ENCODE measurements around the gene KRTAP4-7. TPM values are rescaled to one million over a fixed set of nuclear protein-coding genes. Genes with fewer than 3 reads are reported as not detected.
"Not testable (repeated sequence)": the region's sequence is repeated elsewhere in the genome, so short reads cannot be mapped to it uniquely, and the experiment has no call there.

Gene KRTAP4-7
- total RNA-seq (2014; rRNA removed; shearing (Covaris generic)) (not detected in 2 replicates), polyA plus RNA-seq (2016; fragmentation: Nextera tagmentation; extraction: Ambion mirVana) (not detected in 2 replicates)

DNA sequence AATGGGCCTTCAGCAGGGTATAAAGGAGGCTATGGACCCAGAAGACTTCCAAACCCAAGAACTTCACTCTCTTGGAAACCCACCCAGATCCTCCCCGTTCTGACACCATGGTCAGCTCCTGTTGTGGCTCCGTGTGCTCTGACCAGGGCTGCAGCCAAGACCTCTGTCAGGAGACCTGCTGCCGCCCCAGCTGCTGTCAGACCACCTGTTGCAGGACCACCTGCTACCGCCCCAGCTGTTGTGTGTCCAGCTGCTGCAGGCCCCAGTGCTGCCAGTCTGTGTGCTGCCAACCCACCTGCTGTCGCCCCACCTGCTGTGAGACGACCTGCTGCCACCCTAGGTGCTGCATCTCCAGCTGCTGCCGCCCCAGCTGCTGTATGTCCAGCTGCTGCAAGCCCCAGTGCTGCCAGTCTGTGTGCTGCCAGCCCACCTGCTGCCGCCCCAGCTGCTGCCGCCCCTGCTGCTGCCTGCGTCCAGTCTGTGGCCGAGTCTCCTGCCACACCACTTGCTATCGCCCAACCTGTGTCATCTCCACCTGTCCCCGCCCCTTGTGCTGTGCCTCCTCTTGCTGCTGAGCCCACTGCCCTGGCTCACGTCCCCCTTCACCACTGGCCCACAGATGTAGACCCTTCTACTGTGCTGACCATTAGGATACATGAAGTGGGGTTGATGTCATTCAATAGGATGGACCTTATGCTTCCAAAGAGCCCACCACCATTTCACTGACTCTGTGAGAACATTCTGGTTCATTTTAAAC lies at the start of gene KRTAP4-7:
Gene KRTAP4-7, plus strand, starts transcription at position 51 of the 757 bp plus-strand sequence. Its CDS starts 57 bp downstream, at position 108.
- H2AFZ ChIP-seq; H3K27me3 ChIP-seq (replicated peaks; ENCODE audit: insufficient read depth); H3K36me3 ChIP-seq (ENCODE audit: low read depth); H3K9me2 ChIP-seq (ENCODE audit: insufficient read depth); H3K9me3 ChIP-seq (ENCODE audit: low read depth); H3K9ac ChIP-seq; in situ Hi-C loops (cut with MboI); DNase-seq; H3K79me2 ChIP-seq (ENCODE audit: insufficient read depth); H4K20me1 ChIP-seq (ENCODE audit: insufficient read depth): not testable (repeated sequence)
- Histone ChIP-seq H3K4me3 (0 out of 2 replicates have a peak within 1 kb of the TSS, but pooled peaks have one; percentile 2), H3F3A (ENCODE audit: insufficient read depth) (peaks cover 20% of the 10 kb centered on the region), H3K4me2 (ENCODE audit: unreplicated experiment) (peak within 1 kb of the TSS; percentile 46), H3K4me1 (ENCODE audit: insufficient read depth) (peaks cover 20% of the 10 kb centered on the region), H3K27ac (peak within 1 kb of the TSS; percentile 57; the same call in 1 of the 2 replicates)
- 85 to 89% methylated on average over 7 to 13 of the region's 14 CpGs for WGBS, 2 experiments (ENCODE audit: low coverage in 1 of 2, low lambda C conversion rate in 2 of 2, missing lambda C conversion rate in 2 of 2)

DNA sequence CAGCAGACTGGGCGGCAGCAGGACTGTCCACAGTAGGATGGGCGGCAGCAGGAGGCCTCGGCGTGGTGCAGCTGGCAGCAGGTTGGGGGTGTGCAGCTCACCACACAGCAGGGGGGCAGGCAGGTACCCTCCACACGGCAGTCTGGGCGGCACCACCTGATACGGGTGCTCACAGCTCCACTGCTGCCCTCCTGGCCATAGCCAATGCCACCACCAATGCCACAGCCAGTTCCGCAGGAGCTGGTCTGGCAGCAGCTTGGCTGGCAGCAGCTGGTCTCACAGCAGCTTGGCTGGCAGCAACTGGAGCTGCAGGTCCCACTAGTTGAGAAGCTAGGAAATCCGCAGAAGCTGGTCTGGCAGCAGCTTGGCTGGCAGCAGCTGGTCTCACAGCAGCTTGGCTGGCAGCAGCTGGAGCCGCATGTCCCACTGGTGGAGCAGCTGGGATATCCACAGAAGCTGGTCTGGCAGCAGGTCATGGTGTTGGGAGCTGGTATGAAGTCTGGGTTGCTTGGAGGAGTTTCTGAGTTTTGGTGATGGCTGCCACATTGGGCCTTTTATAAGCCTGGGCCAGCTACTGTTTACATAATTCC lies 49.5 kb upstream of the KRTAP4-7 start, which contains the start of gene KRTAP1-3:
Gene KRTAP1-3, minus strand, starts transcription at position 529 of the 590 bp plus-strand sequence. Its CDS starts 53 bp downstream, at position 476.
- DNase-seq; H2AFZ ChIP-seq; H3K9ac ChIP-seq; H3K27me3 ChIP-seq (replicated peaks; ENCODE audit: insufficient read depth); H3K9me2 ChIP-seq (ENCODE audit: insufficient read depth); H3K36me3 ChIP-seq (ENCODE audit: low read depth); H3K9me3 ChIP-seq (ENCODE audit: low read depth); H3K79me2 ChIP-seq (ENCODE audit: insufficient read depth); H3K27ac ChIP-seq; H3K4me3 ChIP-seq; H4K20me1 ChIP-seq (ENCODE audit: insufficient read depth); H3F3A ChIP-seq (ENCODE audit: insufficient read depth); H3K4me2 ChIP-seq (ENCODE audit: unreplicated experiment); in situ Hi-C loops (cut with MboI): not testable (repeated sequence)
- peaks cover 18% of the 10 kb centered on the region for H3K4me1 ChIP-seq (ENCODE audit: insufficient read depth)
- 92 to 95% methylated on average over 9 to 10 of the region's 10 CpGs for WGBS, 2 experiments (ENCODE audit: low coverage in 1 of 2, low lambda C conversion rate in 2 of 2, missing lambda C conversion rate in 2 of 2)

DNA sequence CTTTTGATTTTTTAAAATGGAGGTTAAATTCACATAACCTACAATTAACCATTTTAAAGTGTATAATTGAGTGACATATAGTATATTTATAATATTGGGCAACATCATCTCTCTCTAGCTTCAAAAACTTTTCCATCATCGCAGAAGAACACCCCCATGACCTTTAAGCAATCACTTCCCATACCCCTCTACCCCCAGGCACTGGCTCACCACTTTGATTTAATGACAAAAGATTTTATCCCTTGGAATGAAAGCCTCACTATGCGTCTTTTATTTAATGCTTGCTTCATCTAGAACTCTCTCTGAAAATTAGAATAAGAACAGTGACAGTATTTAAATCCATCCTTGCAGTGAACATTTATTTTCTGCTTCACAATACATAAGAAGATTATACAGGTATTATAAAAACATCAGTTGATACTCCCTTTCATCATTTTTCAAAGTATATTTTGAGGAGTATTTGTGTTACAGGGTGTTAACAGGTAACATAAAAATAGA lies 46.0 kb upstream of the KRTAP4-7 start:
- Histone ChIP-seq H3K4me1 (ENCODE audit: insufficient read depth) (peaks cover 34% of the 10 kb centered on the region), H3K4me3 (no peak overlapping the region), H3K9ac (no peak overlapping the region), H3F3A (ENCODE audit: insufficient read depth) (peaks cover 5% of the 10 kb centered on the region; the same call in 1 of the 2 replicates), H3K4me2 (ENCODE audit: unreplicated experiment) (no peak overlapping the region), H3K9me2 (ENCODE audit: insufficient read depth) (no peaks in the 10 kb centered on the region), H2AFZ (no peak overlapping the region), H4K20me1 (ENCODE audit: insufficient read depth) (no peaks in the 10 kb centered on the region), H3K36me3 (ENCODE audit: low read depth) (no peaks in the 10 kb centered on the region), H3K27me3 (replicated peaks; ENCODE audit: insufficient read depth) (no peaks in the 10 kb centered on the region), H3K9me3 (ENCODE audit: low read depth) (no peaks in the 10 kb centered on the region), H3K27ac (no peak overlapping the region), H3K79me2 (ENCODE audit: insufficient read depth) (no peaks in the 10 kb centered on the region)
- TF ChIP-seq EZH2phosphoT487 (IDR thresholded peaks at IDR 0.05; ENCODE audit: insufficient read depth, low read depth) (no peak), EZH2 (IDR thresholded peaks at IDR 0.05; ENCODE audit: insufficient read depth, poor library complexity, severe bottlenecking) (no peak)
- in situ Hi-C loops (cut with MboI): no loop called here
- 95 to 97% methylated on average over 2 of the region's 2 CpGs for WGBS, 2 experiments (ENCODE audit: low coverage in 1 of 2, low lambda C conversion rate in 2 of 2, missing lambda C conversion rate in 2 of 2)
- no peak for DNase-seq

DNA sequence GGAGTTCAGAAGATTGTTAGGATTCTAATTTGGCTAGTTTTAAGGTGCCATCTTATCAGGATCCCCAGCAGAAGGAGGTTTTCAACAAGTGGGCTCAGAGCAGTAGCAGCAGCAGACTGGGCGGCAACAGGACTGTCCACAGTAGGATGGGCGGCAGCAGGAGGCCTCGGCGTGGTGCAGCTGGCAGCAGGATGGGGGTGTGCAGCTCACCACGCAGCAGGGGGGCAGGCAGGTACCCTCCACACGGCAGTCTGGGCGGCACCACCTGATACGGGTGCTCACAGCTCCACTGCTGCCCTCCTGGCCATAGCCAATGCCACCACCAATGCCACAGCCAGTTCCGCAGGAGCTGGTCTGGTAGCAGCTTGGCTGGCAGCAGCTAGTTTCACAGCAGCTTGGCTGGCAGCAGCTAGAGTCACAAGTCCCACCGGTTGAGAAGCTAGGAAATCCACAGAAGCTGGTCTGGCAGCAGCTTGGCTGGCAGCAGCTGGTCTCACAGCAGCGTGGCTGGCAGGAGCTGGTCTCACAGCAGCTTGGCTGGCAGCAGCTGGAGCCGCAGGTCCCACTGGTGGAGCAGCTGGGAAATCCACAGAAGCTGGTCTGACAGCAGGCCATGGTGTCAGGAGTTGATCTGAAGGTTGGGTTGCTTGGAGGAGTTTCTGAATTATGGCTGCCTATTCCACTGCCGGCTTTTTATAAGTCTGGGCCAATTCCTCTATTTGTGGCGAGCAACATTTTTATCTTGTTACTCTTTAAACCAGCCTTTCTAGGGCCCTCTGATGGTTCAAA lies 43.0 kb upstream of the KRTAP4-7 start, which contains the start of gene KRTAP1-1:
Gene KRTAP1-1, minus strand, starts transcription at position 668 of the 789 bp plus-strand sequence. Its CDS starts 53 bp downstream, at position 615.
- H4K20me1 ChIP-seq (ENCODE audit: insufficient read depth); H3K27me3 ChIP-seq (replicated peaks; ENCODE audit: insufficient read depth); H3K36me3 ChIP-seq (ENCODE audit: low read depth); in situ Hi-C loops (cut with MboI); H3K9ac ChIP-seq; H3K4me2 ChIP-seq (ENCODE audit: unreplicated experiment); H3K9me2 ChIP-seq (ENCODE audit: insufficient read depth); H3K4me3 ChIP-seq; H3K9me3 ChIP-seq (ENCODE audit: low read depth); H3K79me2 ChIP-seq (ENCODE audit: insufficient read depth); H3F3A ChIP-seq (ENCODE audit: insufficient read depth): not testable (repeated sequence)
- WGBS, 2 experiments (ENCODE audit: low coverage in 1 of 2, low lambda C conversion rate in 2 of 2, missing lambda C conversion rate in 2 of 2): 67 to 75% methylated on average over 14 of the region's 14 CpGs
- Histone ChIP-seq H3K4me1 (ENCODE audit: insufficient read depth) (peaks cover 34% of the 10 kb centered on the region), H3K27ac (0 out of 2 replicates have a peak within 1 kb of the TSS, but pooled peaks have one; percentile 15), H2AFZ (peak within 1 kb of the TSS; percentile 80)
- DNase-seq: peak; percentile 68
